Caco-2 (cell line): ENCODE results near the gene LAMP1. TPM values are rescaled to one million over a fixed set of nuclear protein-coding genes. Genes with fewer than 3 reads are reported as not detected.
"Not testable (repeated sequence)": the region's sequence is repeated elsewhere in the genome, so short reads cannot be mapped to it uniquely, and the experiment has no call there.

Experiments used
- BruUV-seq: library from RNA; stranded (reverse); fragments of 400-500 nt; replicated peaks from 2 replicates; lab custom pipeline; 2021; lab: Mats Ljungman, UMichigan
- CTCF ChIA-PET: fragments of 300-600 bp; sonication (Branson Sonifier 250); formaldehyde crosslinking; loops from one replicate; lab custom pipeline; 2022; ENCODE audit warnings: antibody characterized with exemption; lab: Charles Lee
- POLR2A ChIA-PET: fragments of 300-600 bp; sonication (Branson Sonifier 250); formaldehyde crosslinking; loops from one replicate; lab custom pipeline; 2022; ENCODE audit warnings: antibody characterized with exemption; lab: Charles Lee
- DNase-seq, 2 experiments: peaks; one replicate each; pipeline versions ENCODE4 v3.0.0 to v3.0.0-alpha.2; 2020 to 2022
- H3K27me3 ChIP-seq: replicated peaks from 2 replicates; pipeline ENCODE4 v1.6.0; 2011; ENCODE audit warnings: low read length; ENCODE audit not compliant: control insufficient read depth, insufficient read depth
- H3K36me3 ChIP-seq: 2 replicates; pipeline ENCODE4 v1.5.1; 2011; ENCODE audit warnings: low read length; ENCODE audit not compliant: control insufficient read depth, insufficient read depth
- H3K4me1 ChIP-seq: fragments of 250-450 bp; sonication (Bioruptor Pico); 2 replicates; pipeline ENCODE4 v1.5.1; 2020; ENCODE audit warnings: mild to moderate bottlenecking
- H3K4me3 ChIP-seq: 2 replicates; pipeline ENCODE4 v1.5.1; 2011; ENCODE audit warnings: low read depth, mild to moderate bottlenecking, control low read depth, low read length
- H3K9me3 ChIP-seq: fragments of 250-450 bp; sonication (Bioruptor Pico); 2 replicates; pipeline ENCODE4 v1.5.1; 2020; ENCODE audit warnings: mild to moderate bottlenecking, moderate library complexity
- H3K27ac Mint-ChIP-seq: one replicate; pipeline ENCODE4 v1.8.0; 2022; ENCODE audit warnings: mixed read lengths; ENCODE audit not compliant: unreplicated experiment
- H3K27me3 Mint-ChIP-seq: one replicate; pipeline ENCODE4 v1.8.0; 2022; ENCODE audit warnings: mixed read lengths; ENCODE audit not compliant: insufficient read depth, unreplicated experiment
- H3K36me3 Mint-ChIP-seq: one replicate; pipeline ENCODE4 v1.8.0; 2022; ENCODE audit warnings: mild to moderate bottlenecking, mixed read lengths; ENCODE audit not compliant: insufficient read depth, unreplicated experiment
- H3K4me1 Mint-ChIP-seq: one replicate; pipeline ENCODE4 v1.8.0; 2022; ENCODE audit warnings: low read depth, mixed read lengths; ENCODE audit not compliant: unreplicated experiment
- H3K4me3 Mint-ChIP-seq: one replicate; pipeline ENCODE4 v1.8.0; 2022; ENCODE audit warnings: mild to moderate bottlenecking, moderate library complexity, mixed read lengths; ENCODE audit not compliant: unreplicated experiment
- H3K9me3 Mint-ChIP-seq: one replicate; pipeline ENCODE4 v1.8.0; 2022; ENCODE audit warnings: mixed read lengths; ENCODE audit not compliant: unreplicated experiment
- CTCF ChIP-seq, 2 experiments: fragments of 200-600 bp in 1 of 2; IDR thresholded peaks; 1 replicate in 1 of 2; 2 replicates in 1 of 2; pipeline versions ENCODE4 v1.5.1 to v1.8.0; 2011 to 2022; ENCODE audit warnings: antibody characterized with exemption in 1 of 2, control low read depth in 1 of 2, inconsistent platforms in 1 of 2, low read depth in 1 of 2, low read length in 1 of 2, mild to moderate bottlenecking in 1 of 2, moderate library complexity in 1 of 2; ENCODE audit not compliant: insufficient read depth in 1 of 2, severe bottlenecking in 1 of 2, unreplicated experiment in 1 of 2
- intact Hi-C: fragments of 100-400 bp; cut with micrococcal nuclease; formaldehyde crosslinking; loops from one replicate; pipeline ENCODE4 v1.10.0; 2022; ENCODE audit not compliant: unreplicated experiment
- total RNA-seq: library from RNA; stranded (reverse); gene quantifications from 2 replicates; pipeline ENCODE4 v1.2.3, GENCODE V29; 2022

The LAMP1 gene
- total RNA-seq, 1 experiment from 2014 or later = 244 TPM

DNA sequence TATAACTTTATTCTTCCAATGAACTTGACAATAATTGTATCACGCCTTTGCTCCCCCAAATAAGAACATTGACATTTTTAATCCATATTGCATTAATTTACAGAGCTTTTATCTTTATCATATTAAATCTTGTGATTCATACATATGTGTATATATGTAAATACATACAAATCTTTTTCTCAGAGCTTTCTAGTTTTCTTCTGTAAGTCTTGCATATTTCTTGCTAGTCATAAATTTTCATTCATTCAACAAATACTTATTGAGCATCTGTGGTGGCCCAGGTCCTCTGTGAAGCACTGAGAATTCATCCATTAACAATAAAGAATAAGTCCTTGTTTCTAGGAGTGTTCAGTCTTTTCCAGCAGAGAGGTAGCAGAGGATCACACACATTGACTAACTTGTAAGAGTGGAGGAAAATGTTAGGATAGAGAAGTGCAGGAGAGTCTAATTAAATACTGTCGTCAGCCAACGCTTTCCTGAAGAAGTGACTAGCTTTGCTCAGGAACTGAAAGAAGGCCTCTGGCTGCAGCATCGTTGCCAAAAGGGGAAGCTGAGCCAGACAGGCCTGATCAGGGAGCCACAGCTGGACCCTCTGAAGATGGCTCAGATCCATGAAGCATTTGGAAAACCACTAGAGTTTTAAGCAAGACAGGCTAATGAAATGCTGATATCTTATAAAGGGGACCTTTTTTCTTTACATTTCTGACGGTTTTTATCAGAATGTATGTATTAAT lies 38.6 kb upstream of the LAMP1 start:
- H3K36me3 Mint-ChIP-seq = peaks cover 70% of the 10 kb centered on the region
- H3K4me3 Mint-ChIP-seq = no peak overlapping the region
- H3K4me1 Mint-ChIP-seq = no peaks in the 10 kb centered on the region
- H3K9me3 ChIP-seq = no peaks in the 10 kb centered on the region
- no peak overlapping the region for H3K27ac Mint-ChIP-seq
- TF ChIP-seq CTCF (IDR thresholded peaks at IDR 0.05; ENCODE audit: insufficient read depth in 1 of 2, low read depth in 1 of 2, low read length in 1 of 2, severe bottlenecking in 1 of 2, unreplicated experiment in 1 of 2) = no peak
- CTCF ChIA-PET = no interaction called here
- POLR2A ChIA-PET = no interaction called here
- intact Hi-C loops = no loop called here
- H3K36me3 ChIP-seq = peaks cover 4% of the 10 kb centered on the region
- no peak for DNase-seq
- no peaks in the 10 kb centered on the region for H3K27me3 Mint-ChIP-seq
- H3K4me1 ChIP-seq = no peaks in the 10 kb centered on the region
- no peaks in the 10 kb centered on the region for H3K9me3 Mint-ChIP-seq
- H3K27me3 ChIP-seq = no peaks in the 10 kb centered on the region
- no peak overlapping the region for H3K4me3 ChIP-seq
- BruUV-seq = no TSS peak

GRCh38 chr13:113260996-113261395 lies 36.0 kb upstream of the LAMP1 start:
- BruUV-seq = no TSS peak
- peaks cover 63% of the 10 kb centered on the region for H3K36me3 Mint-ChIP-seq

DNA sequence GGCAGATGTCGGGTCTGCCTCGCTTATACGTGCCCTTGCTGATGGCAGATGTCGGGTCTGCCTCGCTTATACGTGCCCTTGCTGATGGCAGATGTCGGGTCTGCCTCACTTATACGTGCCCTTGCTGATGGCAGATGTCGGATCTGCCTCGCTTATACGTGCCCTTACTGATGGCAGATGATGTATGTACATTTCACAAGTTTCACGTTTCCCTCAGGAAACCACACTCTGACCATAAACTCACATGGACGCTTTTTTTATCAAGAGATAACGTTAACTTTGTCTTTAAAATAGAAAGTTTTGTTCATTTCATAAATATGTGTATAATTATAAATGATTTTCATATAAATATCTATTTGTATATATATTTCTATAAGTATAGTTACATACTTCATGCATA lies 34.0 kb upstream of the LAMP1 start:
- POLR2A ChIA-PET, BruUV-seq, CTCF ChIA-PET: not testable (repeated sequence)

More at GRCh38 chr13:113260996-113261395, 36.0 kb upstream of the LAMP1 start:
- Mint-ChIP-seq H3K4me3 (no peak overlapping the region), H3K27me3 (no peaks in the 10 kb centered on the region), H3K27ac (no peak overlapping the region), H3K9me3 (no peaks in the 10 kb centered on the region), H3K4me1 (no peaks in the 10 kb centered on the region)
- no peaks in the 10 kb centered on the region for H3K4me1 ChIP-seq
- ChIA-PET POLR2A (no interaction called here), CTCF (no interaction called here)
- no peak for TF ChIP-seq CTCF (IDR thresholded peaks at IDR 0.05; ENCODE audit: insufficient read depth in 1 of 2, low read depth in 1 of 2, low read length in 1 of 2, severe bottlenecking in 1 of 2, unreplicated experiment in 1 of 2)
- no peak overlapping the region for H3K4me3 ChIP-seq
- intact Hi-C loops = no loop called here
- no peak for DNase-seq
- peaks cover 3% of the 10 kb centered on the region for H3K36me3 ChIP-seq
- no peaks in the 10 kb centered on the region for H3K27me3 ChIP-seq
- H3K9me3 ChIP-seq = no peaks in the 10 kb centered on the region

More for the DNA sequence above, 34.0 kb upstream of the LAMP1 start:
- H3K4me1 ChIP-seq, H3K9me3 Mint-ChIP-seq, H3K4me1 Mint-ChIP-seq, H3K27me3 Mint-ChIP-seq, H3K27me3 ChIP-seq, H3K9me3 ChIP-seq, H3K27ac Mint-ChIP-seq, H3K4me3 ChIP-seq, H3K4me3 Mint-ChIP-seq, intact Hi-C loops, H3K36me3 ChIP-seq, DNase-seq: not testable (repeated sequence)
- H3K36me3 Mint-ChIP-seq = peaks cover 54% of the 10 kb centered on the region
